ENCODE data around the gene LTA4H.

- TF ChIP-seq, protein P1, sequence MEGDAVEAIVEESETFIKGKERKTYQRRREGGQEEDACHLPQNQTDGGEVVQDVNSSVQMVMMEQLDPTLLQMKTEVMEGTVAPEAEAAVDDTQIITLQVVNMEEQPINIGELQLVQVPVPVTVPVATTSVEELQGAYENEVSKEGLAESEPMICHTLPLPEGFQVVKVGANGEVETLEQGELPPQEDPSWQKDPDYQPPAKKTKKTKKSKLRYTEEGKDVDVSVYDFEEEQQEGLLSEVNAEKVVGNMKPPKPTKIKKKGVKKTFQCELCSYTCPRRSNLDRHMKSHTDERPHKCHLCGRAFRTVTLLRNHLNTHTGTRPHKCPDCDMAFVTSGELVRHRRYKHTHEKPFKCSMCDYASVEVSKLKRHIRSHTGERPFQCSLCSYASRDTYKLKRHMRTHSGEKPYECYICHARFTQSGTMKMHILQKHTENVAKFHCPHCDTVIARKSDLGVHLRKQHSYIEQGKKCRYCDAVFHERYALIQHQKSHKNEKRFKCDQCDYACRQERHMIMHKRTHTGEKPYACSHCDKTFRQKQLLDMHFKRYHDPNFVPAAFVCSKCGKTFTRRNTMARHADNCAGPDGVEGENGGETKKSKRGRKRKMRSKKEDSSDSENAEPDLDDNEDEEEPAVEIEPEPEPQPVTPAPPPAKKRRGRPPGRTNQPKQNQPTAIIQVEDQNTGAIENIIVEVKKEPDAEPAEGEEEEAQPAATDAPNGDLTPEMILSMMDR (IDR thresholded peaks at IDR 0.05) = no peak
- TF ChIP-seq POLR2A (IDR thresholded peaks at IDR 0.05) = no peak
These were observed 9.9 kb downstream of the LTA4H start for GRCh38 chr12:96025518-96025917.
